A673 (cell line): ENCODE measurements around the gene OR51B4. TPM values are rescaled to one million over a fixed set of nuclear protein-coding genes. Genes with fewer than 3 reads are reported as not detected.

ENCODE experiments used
- Bru-seq: library from RNA; stranded (reverse); fragments of 400-500 nt; gene quantifications from one replicate; lab custom pipeline; 2021; lab: Mats Ljungman, UMichigan
- BruChase-seq, 2 experiments: library from RNA; stranded (reverse); fragments of 400-500 nt; gene quantifications; one replicate each; lab custom pipeline; 2021; lab: Mats Ljungman, UMichigan
- BruUV-seq: library from RNA; stranded (reverse); fragments of 400-500 nt; replicated peaks from 2 replicates; lab custom pipeline; 2021; lab: Mats Ljungman, UMichigan
- CTCF ChIA-PET: fragments of 300-600 bp; sonication (Branson Sonifier 250); formaldehyde crosslinking; loops from one replicate; lab custom pipeline; 2022; ENCODE audit warnings: antibody characterized with exemption; lab: Charles Lee
- POLR2A ChIA-PET: fragments of 300-600 bp; sonication (Branson Sonifier 250); formaldehyde crosslinking; loops from one replicate; lab custom pipeline; 2022; ENCODE audit warnings: antibody characterized with exemption; ENCODE audit not compliant: low non-redundant PET; lab: Charles Lee
- DNase-seq: peaks from one replicate; pipeline ENCODE4 v3.0.0-alpha.2; 2015; ENCODE audit warnings: low spot score
- H3K27ac ChIP-seq: fragments of 200-600 bp; sonication (generic); 2 replicates; pipeline ENCODE4 v1.5.1; 2016; ENCODE audit warnings: mixed run types, low read depth, mild to moderate bottlenecking, mixed read lengths, antibody characterized with exemption, low read length; ENCODE audit not compliant: poor library complexity, severe bottlenecking
- H3K27me3 ChIP-seq: fragments of 200-600 bp; sonication (generic); replicated peaks from 2 replicates; pipeline ENCODE4 v1.6.1; 2017; ENCODE audit warnings: mixed run types, low read depth, mild to moderate bottlenecking, mixed read lengths, antibody characterized with exemption, low read length; ENCODE audit not compliant: insufficient read depth, poor library complexity
- H3K36me3 ChIP-seq: fragments of 200-600 bp; sonication (generic); 2 replicates; pipeline ENCODE4 v1.6.1; 2016; ENCODE audit warnings: mixed run types, mild to moderate bottlenecking, mixed read lengths, antibody characterized with exemption, low read length; ENCODE audit not compliant: insufficient read depth, poor library complexity, severe bottlenecking
- H3K4me1 ChIP-seq: fragments of 200-600 bp; sonication (generic); 2 replicates; pipeline ENCODE4 v1.6.1; 2017; ENCODE audit warnings: mixed run types, mild to moderate bottlenecking, mixed read lengths, antibody characterized with exemption, low read length; ENCODE audit not compliant: insufficient read depth, poor library complexity, severe bottlenecking
- H3K4me3 ChIP-seq: fragments of 200-600 bp; sonication (generic); 2 replicates; pipeline ENCODE4 v1.5.1; 2016; ENCODE audit warnings: low read depth, mixed run types, mild to moderate bottlenecking, mixed read lengths, low read length; ENCODE audit not compliant: poor library complexity, severe bottlenecking
- H3K9me3 ChIP-seq: fragments of 200-600 bp; sonication (generic); 2 replicates; pipeline ENCODE4 v1.6.1; 2016; ENCODE audit warnings: mixed run types, low read depth, mild to moderate bottlenecking, mixed read lengths, antibody characterized with exemption, low read length; ENCODE audit not compliant: poor library complexity, severe bottlenecking
- CTCF ChIP-seq: fragments of 300-800, 200-600 bp; sonication (generic); conservative IDR thresholded peaks from 2 replicates; pipeline ENCODE4 v1.5.1; 2017; ENCODE audit warnings: low read depth, mild to moderate bottlenecking, antibody characterized with exemption, low read length, moderate library complexity, mixed read lengths
- EZH2 ChIP-seq: fragments of 200-600 bp; sonication (generic); IDR thresholded peaks from 2 replicates; pipeline ENCODE4 v1.6.1; 2017; ENCODE audit warnings: borderline replicate concordance, low read depth, mild to moderate bottlenecking, mixed read lengths, antibody characterized with exemption, low read length; ENCODE audit not compliant: poor library complexity, severe bottlenecking
- intact Hi-C: fragments of 100-400 bp; cut with micrococcal nuclease; formaldehyde crosslinking; loops from one replicate; pipeline ENCODE4 v1.10.0; 2022; ENCODE audit not compliant: unreplicated experiment
- long read RNA-seq: library from polyadenylated mRNA; stranded (forward); transcript quantifications from one replicate; pipeline ENCODE4 v2.0.0, GENCODE V29; 2022
- total RNA-seq: library from RNA; stranded (reverse); gene quantifications from 2 replicates; pipeline ENCODE4 v1.2.3, GENCODE V29; 2021

Gene OR51B4
- not detected in 2 replicates for total RNA-seq
- not detected for Bru-seq, nascent RNA
- not detected for BruChase-seq, experiment 1, labeled RNA remaining after a 2-hour chase
- BruChase-seq, experiment 2, labeled RNA remaining after a 6-hour chase, result percentile 19 among the genes with signal in this experiment
- long read RNA-seq, result 0 reads

GRCh38 chr11:5301846-5302245 lies at the start of gene OR51B4:
Gene OR51B4, minus strand, starts transcription at chr11:5301946. Its CDS starts 0 bp downstream, at chr11:5301946.
- intact Hi-C loops, result no loop called here
- DNase-seq, result no peak
- Histone ChIP-seq H3K9me3 (no peaks in the 10 kb centered on the region), H3K36me3 (no peaks in the 10 kb centered on the region), H3K4me1 (no peaks in the 10 kb centered on the region), H3K4me3 (no peak within 1 kb of the TSS), H3K27ac (no peak within 1 kb of the TSS), H3K27me3 (no peaks in the 10 kb centered on the region)
- ChIA-PET POLR2A (no interaction called here), CTCF (no interaction called here)
- TF ChIP-seq CTCF (no peak), EZH2 (no peak)
- BruUV-seq, result no TSS peak

GRCh38 chr11:5351208-5351607 lies 49.5 kb upstream of the OR51B4 start, which contains the start of gene OR51B6:
Gene OR51B6, plus strand, starts transcription at chr11:5351508. Its CDS starts 0 bp downstream, at chr11:5351508.
- no peaks in the 10 kb centered on the region for H3K27me3 ChIP-seq
- no peak within 1 kb of the TSS for H3K4me3 ChIP-seq
- ChIA-PET CTCF (no interaction called here), POLR2A (no interaction called here)
- TF ChIP-seq EZH2, result no peak
- TF ChIP-seq CTCF, result no peak
- no peaks in the 10 kb centered on the region for H3K36me3 ChIP-seq
- no peak for DNase-seq
- no peak within 1 kb of the TSS for H3K27ac ChIP-seq
- H3K9me3 ChIP-seq, result no peaks in the 10 kb centered on the region
- BruUV-seq, result no TSS peak
- intact Hi-C loops, result no loop called here
- H3K4me1 ChIP-seq, result no peaks in the 10 kb centered on the region

- ChIA-PET CTCF (no interaction called here), POLR2A (no interaction called here)
- Histone ChIP-seq H3K4me3 (no peak overlapping the region), H3K27me3 (no peaks in the 10 kb centered on the region), H3K36me3 (no peaks in the 10 kb centered on the region), H3K27ac (no peak overlapping the region), H3K9me3 (no peaks in the 10 kb centered on the region), H3K4me1 (no peaks in the 10 kb centered on the region)
- no peak for TF ChIP-seq EZH2
- no peak for TF ChIP-seq CTCF
- BruUV-seq, result no TSS peak
- no peak for DNase-seq
- intact Hi-C loops, result no loop called here
Measured at GRCh38 chr11:5349550-5349949, 47.8 kb upstream of the OR51B4 start.
